Forelimb muscle (tissue), 1 donor: ENCODE data around the gene G2E3. TPM values are rescaled to one million over a fixed set of nuclear protein-coding genes. Genes with fewer than 3 reads are reported as not detected.
A peak's percentile ranks its signal among the peaks of the same experiment; 100 is the strongest.
"Not testable (repeated sequence)": the region's sequence is repeated elsewhere in the genome, so short reads cannot be mapped to it uniquely, and the experiment has no call there.

ENCODE experiments used
- DNase-seq: peaks from one replicate; pipeline ENCODE4 v3.0.0-alpha.2; 2013; ENCODE audit warnings: low read depth
- polyA plus RNA-seq: library from polyadenylated mRNA; unstranded; fragments of 120-200 nt; gene quantifications from one replicate; pipeline ENCODE4 v1.2.1, GENCODE V29; 2013; ENCODE audit not compliant: insufficient read length

Gene G2E3, protein sequence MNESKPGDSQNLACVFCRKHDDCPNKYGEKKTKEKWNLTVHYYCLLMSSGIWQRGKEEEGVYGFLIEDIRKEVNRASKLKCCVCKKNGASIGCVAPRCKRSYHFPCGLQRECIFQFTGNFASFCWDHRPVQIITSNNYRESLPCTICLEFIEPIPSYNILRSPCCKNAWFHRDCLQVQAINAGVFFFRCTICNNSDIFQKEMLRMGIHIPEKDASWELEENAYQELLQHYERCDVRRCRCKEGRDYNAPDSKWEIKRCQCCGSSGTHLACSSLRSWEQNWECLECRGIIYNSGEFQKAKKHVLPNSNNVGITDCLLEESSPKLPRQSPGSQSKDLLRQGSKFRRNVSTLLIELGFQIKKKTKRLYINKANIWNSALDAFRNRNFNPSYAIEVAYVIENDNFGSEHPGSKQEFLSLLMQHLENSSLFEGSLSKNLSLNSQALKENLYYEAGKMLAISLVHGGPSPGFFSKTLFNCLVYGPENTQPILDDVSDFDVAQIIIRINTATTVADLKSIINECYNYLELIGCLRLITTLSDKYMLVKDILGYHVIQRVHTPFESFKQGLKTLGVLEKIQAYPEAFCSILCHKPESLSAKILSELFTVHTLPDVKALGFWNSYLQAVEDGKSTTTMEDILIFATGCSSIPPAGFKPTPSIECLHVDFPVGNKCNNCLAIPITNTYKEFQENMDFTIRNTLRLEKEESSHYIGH
- polyA plus RNA-seq: 19.1 TPM

DNA sequence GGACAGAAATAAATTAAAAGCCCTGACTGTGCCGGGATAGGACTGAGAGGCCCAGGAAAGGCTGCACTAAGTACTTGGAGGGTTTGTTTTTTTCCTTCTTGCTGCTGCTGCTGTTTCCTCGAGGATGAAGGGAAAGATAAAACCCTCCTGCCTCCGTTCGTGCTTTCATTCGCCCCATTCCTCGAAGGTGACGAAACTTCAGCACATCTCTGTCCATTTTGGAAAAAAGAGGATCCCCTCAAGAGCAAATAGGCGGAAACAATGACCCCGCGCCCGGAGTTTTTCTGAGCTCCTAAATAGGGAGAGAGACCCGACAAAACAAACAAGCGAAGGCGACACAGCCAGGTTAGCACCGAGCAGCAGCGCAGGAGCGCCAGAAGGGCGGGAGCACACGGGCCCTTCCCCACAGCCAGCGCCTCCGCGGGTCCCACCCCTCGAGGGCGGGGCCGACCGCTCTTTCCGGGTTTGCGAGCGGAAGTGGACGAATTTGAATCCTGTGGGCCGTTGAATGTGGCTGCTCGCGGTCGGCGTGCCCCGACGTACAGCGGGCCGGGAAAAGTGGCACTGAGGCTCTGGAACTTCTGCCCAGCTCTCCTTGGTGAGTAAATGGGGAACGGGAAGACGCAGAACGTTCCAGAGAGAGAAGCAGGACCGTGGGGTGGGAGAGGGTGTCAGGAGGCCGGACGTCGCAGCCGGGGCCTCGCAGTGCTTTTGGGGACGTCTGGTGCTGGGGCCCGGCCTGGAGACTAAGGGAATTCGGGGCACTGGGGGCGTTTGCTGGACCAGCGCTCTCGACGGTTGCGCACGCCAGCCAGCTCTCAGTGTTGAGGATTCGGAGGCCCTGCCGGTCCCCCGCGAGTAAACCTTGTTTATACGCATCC lies at the start of gene G2E3:
Gene G2E3 (plus strand): TSS at position 484 of the 881 bp plus-strand sequence. CDS start 21,922 bp downstream, outside the sequence.
- DNase-seq: peak; percentile 70

DNA sequence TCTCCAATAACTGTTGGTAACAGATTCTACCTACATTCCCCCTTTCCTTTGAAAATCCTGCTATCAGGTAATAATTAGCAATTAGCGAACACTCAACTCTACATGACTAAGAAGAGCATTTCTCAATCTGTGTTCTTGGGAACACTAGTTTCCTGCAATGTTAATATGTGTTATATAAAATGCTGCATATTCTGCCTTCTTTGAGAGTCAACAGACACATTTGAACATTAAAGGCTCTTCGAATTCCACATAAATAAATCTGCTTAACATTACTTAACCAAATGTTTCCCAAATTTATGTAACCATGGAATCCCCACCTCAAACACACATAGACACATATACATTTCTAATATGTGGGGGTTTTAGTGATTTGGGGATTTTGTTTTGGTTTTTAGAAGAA lies 41.2 kb upstream of the G2E3 start:
- DNase-seq: no peak

- no peak for DNase-seq
These were observed 39.9 kb upstream of the G2E3 start for GRCh38 chr14:30518867-30519560.

DNA sequence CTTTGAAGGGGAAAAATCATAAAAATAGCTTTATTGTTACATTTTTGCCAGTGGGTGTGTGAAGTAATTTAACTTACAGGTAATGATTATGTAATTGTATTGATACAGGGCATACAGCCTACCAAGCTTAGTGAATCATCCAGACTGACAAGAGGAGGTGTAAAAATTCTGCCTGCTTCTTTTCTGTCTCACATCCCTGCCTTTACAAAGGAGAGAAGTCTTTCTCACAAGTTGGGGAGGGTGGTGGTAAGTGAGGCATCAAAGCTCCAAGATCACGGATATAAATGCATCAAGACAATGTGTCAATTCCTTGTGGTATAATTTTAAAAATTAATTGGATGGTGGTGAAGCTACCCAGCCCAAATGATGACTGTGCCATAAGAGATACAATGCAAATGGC lies 39.0 kb upstream of the G2E3 start:
- no peak for DNase-seq

GRCh38 chr14:30520536-30520935 lies 38.4 kb upstream of the G2E3 start:
- DNase-seq: no peak

DNA sequence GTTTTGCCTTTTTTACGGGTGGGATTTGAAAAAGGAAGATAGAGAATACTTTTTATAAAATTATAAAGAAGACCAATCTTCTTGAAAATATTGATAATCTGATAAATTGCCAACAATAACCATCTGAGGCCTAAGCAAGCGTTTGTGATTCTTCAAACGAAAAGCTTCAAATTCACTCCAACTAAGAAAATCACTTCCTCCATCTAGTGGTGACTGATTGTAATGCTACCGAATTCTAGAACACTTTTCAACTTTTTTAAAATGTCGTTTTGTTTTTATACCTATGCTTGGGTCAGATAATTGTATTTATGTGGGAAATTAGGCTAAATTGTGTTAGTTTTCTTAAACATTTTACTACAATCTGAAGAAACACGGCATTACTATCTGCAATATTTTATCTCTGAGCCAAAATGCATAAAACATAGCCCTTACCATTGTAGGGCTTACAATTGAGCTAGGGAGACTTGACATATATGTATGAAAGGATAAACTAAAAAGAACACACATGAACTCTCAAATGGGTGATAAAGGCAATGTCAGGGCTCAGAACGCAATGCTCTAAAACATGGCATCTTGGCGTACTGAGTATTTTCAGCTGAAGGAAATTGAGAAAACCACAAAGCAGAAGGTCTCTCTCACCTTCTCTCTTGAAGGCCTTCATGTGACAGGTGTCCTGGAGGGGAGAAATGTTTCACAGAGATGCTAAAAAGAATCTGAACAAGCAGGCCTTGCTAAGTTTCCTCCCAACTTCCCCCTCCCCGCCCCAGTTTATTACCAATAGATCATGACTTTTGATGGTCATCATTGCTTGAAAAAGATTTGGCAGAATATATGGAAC lies 36.8 kb upstream of the G2E3 start:
- peak; percentile 16 for DNase-seq

GRCh38 chr14:30525833-30526232 lies 33.1 kb upstream of the G2E3 start:
- no peak for DNase-seq

DNA sequence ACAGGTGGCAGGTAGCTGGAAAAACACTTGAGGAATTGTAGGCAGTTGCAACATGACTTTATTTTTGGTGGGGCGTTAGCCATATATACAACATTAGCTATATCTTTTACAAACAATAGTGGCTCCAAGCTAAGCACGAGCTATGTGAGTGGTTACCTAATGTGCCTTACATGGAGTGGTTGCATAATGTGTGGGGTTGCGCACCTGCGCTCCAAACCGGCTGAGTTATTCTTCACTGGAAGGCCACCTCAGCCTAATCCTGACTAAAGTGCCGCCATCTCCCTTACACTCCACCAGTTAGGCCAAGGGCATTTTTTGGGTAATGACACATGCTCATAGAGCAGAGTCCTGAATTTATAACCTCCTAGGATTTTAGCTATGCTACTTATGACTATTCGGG lies 31.8 kb upstream of the G2E3 start:
- no peak for DNase-seq

GRCh38 chr14:30528119-30528518 lies 30.8 kb upstream of the G2E3 start:
- no peak for DNase-seq

- no peak for DNase-seq
These were observed 29.9 kb upstream of the G2E3 start for GRCh38 chr14:30528778-30529642.

- DNase-seq: no peak
These were observed 26.7 kb upstream of the G2E3 start for GRCh38 chr14:30532264-30532663.

DNA sequence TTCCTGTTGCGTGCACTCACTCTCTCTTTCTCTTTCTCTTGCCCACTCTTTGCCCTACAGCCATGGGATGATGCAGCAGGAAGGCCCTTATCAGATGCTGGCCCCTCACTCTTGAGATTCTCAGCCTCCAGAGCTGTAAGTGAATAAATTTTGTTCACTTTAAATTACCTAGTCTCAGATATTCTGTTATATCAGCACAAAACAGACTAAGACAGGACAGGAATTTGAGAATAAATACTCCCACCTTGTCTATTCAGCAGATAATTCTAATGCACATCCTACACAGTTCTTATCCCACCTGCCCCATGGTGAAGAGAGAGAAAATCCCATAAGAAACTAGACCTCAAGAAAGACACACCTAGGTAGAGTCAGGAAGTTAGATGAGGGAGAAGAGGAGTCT lies 25.8 kb upstream of the G2E3 start:
- DNase-seq: no peak

DNA sequence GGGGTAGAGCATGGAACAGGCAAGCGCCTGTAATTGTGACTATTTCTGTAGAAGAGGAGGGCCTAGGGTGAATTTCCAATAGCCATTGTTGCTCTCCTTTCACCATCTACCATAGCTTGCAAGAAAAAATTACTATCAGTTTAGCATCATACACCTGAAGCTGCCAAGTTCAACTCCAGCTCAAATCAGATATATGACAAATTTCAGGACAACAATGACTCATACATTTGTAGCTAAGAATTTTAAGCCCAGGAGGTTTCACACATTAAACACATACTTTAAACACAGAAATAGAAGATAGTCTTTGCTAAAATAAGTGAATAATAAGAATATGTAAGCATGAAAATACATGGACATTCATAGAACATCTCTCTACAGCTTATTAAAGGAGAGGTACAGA lies 17.6 kb upstream of the G2E3 start:
- no peak for DNase-seq

DNA sequence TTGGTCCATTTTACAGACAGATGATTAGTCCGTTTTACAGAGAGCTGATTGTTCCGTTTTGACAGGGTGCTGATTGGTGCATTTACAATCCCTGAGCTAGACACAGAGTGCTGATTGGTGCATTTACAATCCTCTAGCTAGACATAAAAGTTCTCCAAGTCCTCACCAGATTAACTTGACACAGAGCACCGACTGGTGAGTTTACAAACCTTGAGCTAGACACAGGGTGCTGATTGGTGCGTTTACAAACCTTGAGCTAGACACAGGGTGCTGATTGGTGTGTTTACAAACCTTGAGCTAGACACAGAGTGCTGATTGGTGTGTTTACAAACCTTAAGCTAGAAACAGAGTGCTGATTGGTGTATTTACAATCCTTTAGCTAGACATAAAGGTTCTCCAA lies 12.2 kb upstream of the G2E3 start:
- DNase-seq: not testable (repeated sequence)

GRCh38 chr14:30547388-30548048 lies 11.4 kb upstream of the G2E3 start:
- DNase-seq: no peak

GRCh38 chr14:30550335-30550734 lies 8.6 kb upstream of the G2E3 start:
- DNase-seq: no peak

GRCh38 chr14:30551460-30551859 lies 7.5 kb upstream of the G2E3 start:
- no peak for DNase-seq

DNA sequence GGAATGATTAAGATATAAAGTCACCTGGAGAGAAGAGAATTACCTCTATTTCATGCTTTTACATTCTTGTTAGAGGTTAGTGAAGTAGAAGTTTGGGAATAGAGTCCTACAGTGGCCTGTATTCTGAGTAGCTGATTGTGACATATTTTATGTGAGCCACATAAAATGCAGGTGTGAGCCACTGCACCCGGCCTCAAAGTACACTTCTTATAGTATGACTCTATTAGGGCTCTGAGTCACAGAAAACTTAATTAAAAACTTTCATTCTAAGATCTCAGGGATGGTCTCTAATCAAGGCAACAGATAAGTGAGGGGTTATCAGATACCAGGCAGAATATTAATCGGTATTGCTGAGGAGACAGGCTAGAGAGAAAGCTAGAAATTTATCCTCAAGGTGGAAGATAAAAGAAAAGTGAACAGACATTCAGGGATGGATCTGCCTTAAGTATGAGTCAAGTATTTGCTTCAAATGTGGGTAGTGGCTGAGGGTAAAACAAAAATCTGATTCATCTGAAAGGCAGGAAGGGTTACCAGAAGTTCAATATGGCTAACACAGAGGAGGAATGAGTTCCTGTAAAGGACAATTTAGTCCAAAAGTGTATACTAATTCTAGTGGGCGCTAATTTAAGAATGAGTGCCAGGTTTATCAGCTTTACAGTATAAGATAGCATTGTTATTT lies 5.5 kb upstream of the G2E3 start:
- DNase-seq: no peak

GRCh38 chr14:30558362-30558674 lies 640 bp upstream of the G2E3 start:
- no peak for DNase-seq
